Spleen (tissue), 11 donors: Measurements from ENCODE around the gene SUPT5H. TPM values are rescaled to one million over a fixed set of nuclear protein-coding genes. Genes with fewer than 3 reads are reported as not detected.

Experiments used
- DNase-seq: peaks from one replicate; pipeline ENCODE4 v3.0.0-alpha.2; 2020
- H3K27ac ChIP-seq, 8 donors: fragments of 200-600 bp; sonication (generic) in 7 of 8; 1 replicate in 4 of 8; 2 replicates in 4 of 8; pipeline versions ENCODE4 v1.5.0 to v1.8.0; 2016 to 2021; ENCODE audit warnings: inconsistent platforms in 4 of 8, mild to moderate bottlenecking in 4 of 8, moderate library complexity in 1 of 8
- H3K27me3 ChIP-seq, 7 donors: fragments of 200-600 bp; sonication (generic) in 6 of 7; replicated peaks in 1 of 7; 1 replicate in 4 of 7; 2 replicates in 3 of 7; pipeline versions ENCODE4 v1.5.0 to v1.8.0; 2016 to 2021; ENCODE audit warnings: inconsistent platforms in 3 of 7, mild to moderate bottlenecking in 1 of 7
- H3K36me3 ChIP-seq, 6 donors: fragments of 200-600 bp; sonication (generic) in 5 of 6; 1 replicate in 4 of 6; 2 replicates in 2 of 6; pipeline versions ENCODE4 v1.5.0 to v1.8.0; 2016 to 2021; ENCODE audit warnings: inconsistent platforms in 2 of 6
- H3K4me1 ChIP-seq, 6 donors: fragments of 200-600 bp; sonication (generic) in 5 of 6; 1 replicate in 3 of 6; 2 replicates in 3 of 6; pipeline versions ENCODE4 v1.5.0 to v1.8.0; 2016 to 2021; ENCODE audit warnings: inconsistent platforms in 3 of 6
- H3K4me3 ChIP-seq, 8 donors: fragments of 200-600 bp; sonication (generic) in 7 of 8; 1 replicate in 4 of 8; 2 replicates in 4 of 8; pipeline versions ENCODE4 v1.5.0 to v1.8.0; 2016 to 2021; ENCODE audit warnings: inconsistent platforms in 4 of 8, mild to moderate bottlenecking in 4 of 8, moderate library complexity in 2 of 8
- H3K9me3 ChIP-seq, 8 donors: fragments of 200-600 bp; sonication (generic) in 7 of 8; 1 replicate in 4 of 8; 2 replicates in 4 of 8; pipeline versions ENCODE4 v1.5.0 to v1.8.0; 2016 to 2021; ENCODE audit warnings: inconsistent platforms in 4 of 8
- POLR2A ChIP-seq, 3 donors: fragments of 450-650 bp; IDR thresholded peaks; one replicate each; pipeline ENCODE4 v1.5.1; 2017; ENCODE audit warnings: antibody characterized with exemption in 3 of 3, mild to moderate bottlenecking in 1 of 3
- POLR2AphosphoS5 ChIP-seq, 3 donors: sonication (generic); formaldehyde crosslinking; IDR thresholded peaks; one replicate each; pipeline ENCODE4 v1.5.1; 2017; ENCODE audit warnings: antibody characterized with exemption in 3 of 3
- WGBS, 5 donors: extraction: QIAGEN DNeasy Blood & Tissue Kit in 3 of 5; methylation state at CpG; one replicate each; pipeline versions ENCODE4 v1.1.5 to v1.1.7; 2013 to 2018; 5-methylcytosine and 5-hydroxymethylcytosine counted together
- intact Hi-C: fragments of 100-400 bp; cut with DNase I; formaldehyde crosslinking; loops from one replicate; pipeline ENCODE4 v1.15.0; 2023; ENCODE audit warnings: low total_unique reads
- polyA plus RNA-seq, 3 donors: library from polyadenylated mRNA; stranded (reverse); fragments of 200-250 nt; gene quantifications; one replicate each; pipeline ENCODE4 v1.2.1, GENCODE V29; 2013
- total RNA-seq, 7 donors: library from RNA; depleted of rRNA in 3 of 7; stranded (reverse); fragments of >200 nt in 3 of 7; fragmentation: NEBNext Ultra II Directional in 4 of 7; extraction: Animal tissue kit (Norgen Biotek cat#: 25700) in 4 of 7; gene quantifications; one replicate each; pipeline versions ENCODE4 v1.1.0 to v1.2.1, GENCODE V29; 2016 to 2021
- TF ChIP-seq, protein P1 (sequence below), 11 experiments: fragments of 200-600 bp in 7 of 11; fragments of 450-650 bp in 4 of 11; sonication (generic) in 4 of 11; IDR thresholded peaks in 8 of 11; conservative IDR thresholded peaks in 3 of 11; 1 replicate in 7 of 11; 2 replicates in 4 of 11; pipeline versions ENCODE4 v1.4.0 to v1.8.0; 2016 to 2021; ENCODE audit warnings: antibody characterized with exemption in 11 of 11, inconsistent platforms in 4 of 11, mild to moderate bottlenecking in 1 of 11
- donor health status: healthy with polysubstance abuse.
- donor health status: DM: no; HTN: no; CAD: no; lungs with moderate emphysema.
- donor health status: DM: no; HTN: no; CAD: no.
- donor health status: Bipolar disorder and iron deficiency.
- donor health status: healthy.
- donor health status: DM: no; HTN: no; CAD: no.
- donor health status: DM: yes; HTN: yes; CAD: no.

SUPT5H gene
- total and polyA plus RNA-seq, 10 donors = 95.8 to 225 (median 109) TPM

DNA sequence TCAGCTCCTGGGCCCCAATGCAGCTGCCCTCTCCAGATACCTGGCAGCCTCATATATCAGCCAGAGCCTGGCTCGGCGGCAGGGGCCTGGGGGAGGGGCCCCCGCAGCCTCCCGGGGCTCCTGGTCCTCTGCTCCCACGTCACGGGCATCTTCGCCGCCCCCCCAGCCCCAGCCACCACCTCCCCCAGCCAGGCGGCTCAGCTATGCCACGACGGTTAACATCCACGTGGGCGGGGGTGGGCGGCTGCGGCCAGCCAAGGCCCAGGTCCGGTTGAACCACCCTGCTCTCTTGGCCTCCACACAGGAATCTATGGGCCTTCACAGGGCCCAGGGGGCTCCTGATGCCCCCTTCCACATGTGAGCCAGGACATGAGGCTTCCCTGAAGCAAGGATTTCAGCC, 20.4 kb upstream of the SUPT5H start:
- intact Hi-C loops = no loop called here
- no peak for TF ChIP-seq POLR2A (IDR thresholded peaks at IDR 0.05)
- TF ChIP-seq, protein P1, sequence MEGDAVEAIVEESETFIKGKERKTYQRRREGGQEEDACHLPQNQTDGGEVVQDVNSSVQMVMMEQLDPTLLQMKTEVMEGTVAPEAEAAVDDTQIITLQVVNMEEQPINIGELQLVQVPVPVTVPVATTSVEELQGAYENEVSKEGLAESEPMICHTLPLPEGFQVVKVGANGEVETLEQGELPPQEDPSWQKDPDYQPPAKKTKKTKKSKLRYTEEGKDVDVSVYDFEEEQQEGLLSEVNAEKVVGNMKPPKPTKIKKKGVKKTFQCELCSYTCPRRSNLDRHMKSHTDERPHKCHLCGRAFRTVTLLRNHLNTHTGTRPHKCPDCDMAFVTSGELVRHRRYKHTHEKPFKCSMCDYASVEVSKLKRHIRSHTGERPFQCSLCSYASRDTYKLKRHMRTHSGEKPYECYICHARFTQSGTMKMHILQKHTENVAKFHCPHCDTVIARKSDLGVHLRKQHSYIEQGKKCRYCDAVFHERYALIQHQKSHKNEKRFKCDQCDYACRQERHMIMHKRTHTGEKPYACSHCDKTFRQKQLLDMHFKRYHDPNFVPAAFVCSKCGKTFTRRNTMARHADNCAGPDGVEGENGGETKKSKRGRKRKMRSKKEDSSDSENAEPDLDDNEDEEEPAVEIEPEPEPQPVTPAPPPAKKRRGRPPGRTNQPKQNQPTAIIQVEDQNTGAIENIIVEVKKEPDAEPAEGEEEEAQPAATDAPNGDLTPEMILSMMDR (IDR thresholded peaks at IDR 0.05 in 8 of 11, conservative IDR thresholded peaks at IDR 0.05 in 3 of 11) = no peak
- peak in 1 of 3 donors; percentile 68 for TF ChIP-seq POLR2AphosphoS5 (IDR thresholded peaks at IDR 0.05)
- Histone ChIP-seq H3K36me3 (peaks cover 0 to 58% (median 42%) of the 10 kb centered on the region in 6 donors), H3K9me3 (no peaks in the 10 kb centered on the region), H3K4me1 (peaks cover 0 to 23% (median 6%) of the 10 kb centered on the region in 6 donors), H3K27me3 (no peaks in the 10 kb centered on the region), H3K27ac (no peak overlapping the region), H3K4me3 (no peak overlapping the region)
- 81 to 88% (median 85%) methylated on average over 8 to 16 of the region's 16 CpGs; no CpG with 5 or more reads in 1 of the 5 donors for WGBS, 5 donors
- DNase-seq = peak; percentile 55

DNA sequence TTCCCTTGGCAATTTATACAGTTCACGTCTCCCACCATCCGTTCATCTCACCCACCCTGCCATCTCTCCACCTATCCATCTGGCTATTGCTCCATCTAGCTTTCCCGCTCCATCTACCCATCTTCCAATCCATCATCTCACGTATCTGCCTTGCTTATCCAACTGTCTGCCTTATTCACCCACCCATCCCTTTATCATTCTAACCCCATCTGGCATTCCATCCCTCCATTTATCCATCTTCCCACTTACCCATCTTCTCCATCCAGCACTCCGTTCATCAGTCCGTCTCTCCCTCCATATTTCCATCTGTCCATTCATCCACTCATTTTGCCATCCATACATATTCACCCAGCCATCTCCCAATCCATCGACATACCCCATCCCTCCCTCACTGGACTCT, 19.6 kb upstream of the SUPT5H start:
- 82 to 98% (median 94%) methylated on average over 7 of the region's 7 CpGs for WGBS, 5 donors
- TF ChIP-seq POLR2A (IDR thresholded peaks at IDR 0.05) = no peak
- TF ChIP-seq, protein P1 (IDR thresholded peaks at IDR 0.05 in 8 of 11, conservative IDR thresholded peaks at IDR 0.05 in 3 of 11) = no peak
- TF ChIP-seq POLR2AphosphoS5 (IDR thresholded peaks at IDR 0.05) = no peak
- Histone ChIP-seq H3K36me3 (peaks cover 0 to 50% (median 36%) of the 10 kb centered on the region in 6 donors), H3K9me3 (no peaks in the 10 kb centered on the region), H3K27ac (no peak overlapping the region), H3K4me3 (no peak overlapping the region), H3K4me1 (peaks cover 0 to 31% (median 8%) of the 10 kb centered on the region in 6 donors), H3K27me3 (no peaks in the 10 kb centered on the region)
- intact Hi-C loops = no loop called here
- no peak for DNase-seq

DNA sequence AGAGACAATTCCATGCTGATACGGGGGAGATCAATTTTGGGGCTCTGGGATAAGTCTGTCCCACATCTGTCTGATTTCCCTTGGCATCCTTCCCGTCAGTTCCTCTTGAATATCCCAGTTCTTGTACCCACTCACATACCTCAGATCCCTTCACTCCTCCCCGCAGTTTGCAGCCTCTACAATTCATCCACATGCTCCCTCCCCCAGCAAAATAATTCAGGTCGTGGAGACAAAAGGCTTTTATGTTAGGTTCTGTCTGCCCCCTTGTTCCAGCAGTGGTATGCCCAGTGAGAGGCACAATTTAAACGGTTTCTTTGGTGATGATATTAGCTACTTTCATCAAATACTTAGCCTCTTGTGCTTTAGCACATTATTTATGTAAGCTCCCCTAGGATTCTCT, 19.2 kb upstream of the SUPT5H start:
- WGBS, 5 donors = 68 to 84% (median 74%) methylated on average over 5 of the region's 5 CpGs
- DNase-seq = no peak
- no peak for TF ChIP-seq POLR2A (IDR thresholded peaks at IDR 0.05)
- TF ChIP-seq, protein P1 (IDR thresholded peaks at IDR 0.05 in 8 of 11, conservative IDR thresholded peaks at IDR 0.05 in 3 of 11) = no peak
- no peak overlapping the region for H3K27ac ChIP-seq
- no peaks in the 10 kb centered on the region for H3K27me3 ChIP-seq
- no peaks in the 10 kb centered on the region for H3K9me3 ChIP-seq
- intact Hi-C loops = no loop called here
- H3K36me3 ChIP-seq = peaks cover 0 to 49% (median 32%) of the 10 kb centered on the region in 6 donors
- peaks cover 0 to 35% (median 13%) of the 10 kb centered on the region in 6 donors for H3K4me1 ChIP-seq
- H3K4me3 ChIP-seq = no peak overlapping the region

DNA sequence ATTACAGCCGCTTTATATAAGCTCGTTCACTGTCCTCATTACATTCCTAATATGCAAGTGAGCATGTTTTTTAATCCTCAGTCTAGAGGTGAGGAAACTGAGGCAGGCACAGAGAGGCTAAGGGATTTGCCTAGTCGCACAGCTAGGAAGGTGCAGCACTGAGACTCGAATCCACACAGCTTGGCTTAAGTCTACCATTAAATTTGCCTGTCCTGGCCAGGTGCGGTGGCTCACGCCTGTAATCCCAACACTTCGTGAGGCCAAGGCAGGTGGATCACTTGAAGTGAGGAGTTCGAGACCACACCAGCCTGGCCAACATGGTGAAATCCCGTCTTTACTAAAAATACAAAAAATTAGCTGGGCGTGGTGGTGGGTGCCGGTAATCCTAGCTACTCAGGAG, 17.7 kb upstream of the SUPT5H start:
- no peaks in the 10 kb centered on the region for H3K9me3 ChIP-seq
- 89 to 94% (median 90%) methylated on average over 10 to 11 of the region's 11 CpGs for WGBS, 5 donors
- no peak overlapping the region for H3K4me3 ChIP-seq
- intact Hi-C loops = no loop called here
- no peaks in the 10 kb centered on the region for H3K27me3 ChIP-seq
- H3K4me1 ChIP-seq = peaks cover 0 to 48% (median 20%) of the 10 kb centered on the region in 6 donors
- H3K27ac ChIP-seq = peak overlapping the region in 3 of 8 donors; percentile 64 to 86 (median 72)
- DNase-seq = no peak
- peaks cover 0 to 49% (median 28%) of the 10 kb centered on the region in 6 donors for H3K36me3 ChIP-seq
- TF ChIP-seq, protein P1 (IDR thresholded peaks at IDR 0.05 in 8 of 11, conservative IDR thresholded peaks at IDR 0.05 in 3 of 11) = no peak
- TF ChIP-seq POLR2AphosphoS5 (IDR thresholded peaks at IDR 0.05) = no peak
- no peak for TF ChIP-seq POLR2A (IDR thresholded peaks at IDR 0.05)
